ENCODE results near the gene ZRSR2.
"Not testable (repeated sequence)": the region's sequence is repeated elsewhere in the genome, so short reads cannot be mapped to it uniquely, and the experiment has no call there.

The ZRSR2 gene

DNA sequence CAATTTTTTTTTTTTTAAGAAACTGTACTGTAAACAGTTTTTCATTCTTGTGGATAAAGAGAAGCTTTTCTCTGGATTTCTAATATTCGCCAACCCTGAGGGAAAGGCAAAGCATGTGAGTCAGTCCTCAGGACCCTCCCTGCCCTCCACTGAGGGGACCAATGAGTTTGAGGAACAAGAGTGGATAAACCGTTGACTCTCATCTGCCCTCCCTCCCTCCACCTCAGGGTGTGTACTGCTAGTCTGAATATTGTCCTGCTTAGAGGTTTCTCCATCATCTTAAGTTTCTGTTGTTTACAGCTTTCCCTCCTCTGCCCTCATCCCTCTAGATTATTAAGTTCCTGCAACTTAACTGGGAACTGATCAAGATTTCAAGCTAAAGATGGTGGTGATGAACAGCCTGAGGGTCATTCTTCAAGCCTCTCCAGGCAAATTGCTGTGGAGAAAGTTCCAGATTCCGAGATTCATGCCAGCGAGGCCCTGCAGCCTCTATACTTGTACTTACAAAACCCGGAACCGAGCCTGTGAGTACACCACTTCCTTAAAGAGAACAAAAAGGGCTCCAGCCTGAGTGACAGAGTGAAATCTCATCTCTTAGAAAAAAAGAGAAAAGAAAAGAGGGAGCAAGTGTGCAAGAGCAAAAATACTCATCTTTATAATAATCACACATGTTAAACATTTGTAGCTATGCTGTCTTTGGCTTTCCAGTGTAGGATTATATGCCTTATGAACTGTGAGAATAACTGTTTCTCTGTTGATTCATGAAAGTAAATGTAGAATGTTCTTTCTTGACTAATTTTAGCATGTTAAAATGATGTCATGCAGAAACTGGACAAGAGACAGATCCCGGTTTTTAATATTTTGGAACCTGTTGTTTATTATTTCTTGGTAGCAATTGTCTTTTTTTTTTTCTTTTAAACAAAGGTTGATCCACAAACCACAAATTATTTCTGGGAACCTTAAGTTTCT is 40.4 kb upstream of the ZRSR2 start:
- ChIA-PET POLR2A (ENCODE audit: low non-redundant PET) (no interaction called here), CTCF (interaction anchor here (0.6 kb wide), 1 partner anchor 72 kb away, joined by 4 read pairs; no protein-coding TSS in a partner anchor)
- TF ChIP-seq CTCF (conservative IDR thresholded peaks at IDR 0.05; ENCODE audit: low read depth) = no peak
- H3K27ac ChIP-seq = no peak overlapping the region
- no peak for DNase-seq (ENCODE audit: low spot score)

DNA sequence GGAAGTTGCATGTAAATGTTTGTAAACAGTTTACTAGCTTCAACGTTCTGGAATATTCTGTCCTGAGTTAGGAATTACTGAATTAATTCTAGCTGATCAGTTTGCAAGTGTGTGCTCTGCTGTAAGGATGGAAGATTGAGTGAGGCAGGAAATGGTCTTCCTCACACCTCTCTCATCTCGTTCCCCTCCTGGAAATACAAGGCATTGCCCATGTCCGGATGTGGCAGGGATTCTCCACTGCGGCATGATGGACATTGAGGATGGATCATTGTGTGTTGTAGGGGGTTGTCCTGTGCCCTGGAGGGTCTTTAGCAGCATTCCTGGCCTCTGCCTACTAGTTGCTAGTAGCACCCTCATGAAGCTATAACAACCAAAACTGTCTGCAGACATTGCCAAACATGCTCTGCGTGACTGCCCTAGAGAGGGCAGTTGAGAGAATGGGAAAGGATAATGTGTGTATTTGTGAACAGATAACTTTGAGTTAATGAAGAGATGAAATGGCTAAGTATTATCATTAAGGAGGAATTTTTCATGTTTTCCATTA is 39.6 kb upstream of the ZRSR2 start:
- no peak for TF ChIP-seq CTCF (conservative IDR thresholded peaks at IDR 0.05; ENCODE audit: low read depth)
- POLR2A ChIA-PET (ENCODE audit: low non-redundant PET) = no interaction called here
- CTCF ChIA-PET = no interaction called here
- H3K27ac ChIP-seq = no peak overlapping the region
- DNase-seq (ENCODE audit: low spot score) = no peak

GRCh38 chrX:15751155-15751819 is 39.0 kb upstream of the ZRSR2 start:
- TF ChIP-seq CTCF (conservative IDR thresholded peaks at IDR 0.05; ENCODE audit: low read depth) = no peak
- DNase-seq (ENCODE audit: low spot score) = no peak
- ChIA-PET POLR2A (ENCODE audit: low non-redundant PET) (no interaction called here), CTCF (no interaction called here)
- no peak overlapping the region for H3K27ac ChIP-seq

DNA sequence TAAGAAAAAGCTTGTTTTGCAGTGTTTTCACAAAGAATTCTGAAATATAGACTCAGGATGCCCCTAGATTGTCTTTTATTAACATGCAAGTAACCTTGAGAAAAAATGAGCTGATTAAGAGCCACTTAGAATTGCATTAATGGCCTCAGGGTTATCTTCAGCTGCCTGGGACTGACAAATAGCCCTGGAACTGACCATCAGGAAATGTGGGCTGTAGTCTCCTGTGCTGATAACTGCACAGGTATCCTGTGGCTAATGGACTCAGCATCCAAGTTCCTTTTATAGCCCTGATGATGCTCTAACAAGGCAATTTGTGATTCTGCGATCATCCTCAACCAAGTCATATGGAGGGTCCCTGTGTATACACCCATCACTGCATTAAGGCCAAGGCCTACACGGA is 35.2 kb upstream of the ZRSR2 start:
- CTCF ChIA-PET = no interaction called here
- TF ChIP-seq CTCF (conservative IDR thresholded peaks at IDR 0.05; ENCODE audit: low read depth) = no peak
- H3K27ac ChIP-seq = no peak overlapping the region
- DNase-seq (ENCODE audit: low spot score) = no peak
- POLR2A ChIA-PET (ENCODE audit: low non-redundant PET) = no interaction called here

GRCh38 chrX:15758140-15758539 is 32.1 kb upstream of the ZRSR2 start:
- POLR2A ChIA-PET (ENCODE audit: low non-redundant PET) = no interaction called here
- no peak overlapping the region for H3K27ac ChIP-seq
- no peak for DNase-seq (ENCODE audit: low spot score)
- CTCF ChIA-PET = interaction anchor here (0.6 kb wide), 1 partner anchor 45 kb away, joined by 3 read pairs; no protein-coding TSS in a partner anchor
- TF ChIP-seq CTCF (conservative IDR thresholded peaks at IDR 0.05; ENCODE audit: low read depth) = no peak

GRCh38 chrX:15759886-15760285 is 30.4 kb upstream of the ZRSR2 start:
- H3K27ac ChIP-seq; POLR2A ChIA-PET (ENCODE audit: low non-redundant PET); CTCF ChIA-PET; DNase-seq (ENCODE audit: low spot score): not testable (repeated sequence)

Measured in RWPE1 (cell line).